NCI-H226 (cell line): ENCODE results near the gene PKP1.

Source experiments
- DNase-seq: peaks from one replicate; pipeline ENCODE4 v3.0.0-alpha.2; 2015

The PKP1 gene

DNA sequence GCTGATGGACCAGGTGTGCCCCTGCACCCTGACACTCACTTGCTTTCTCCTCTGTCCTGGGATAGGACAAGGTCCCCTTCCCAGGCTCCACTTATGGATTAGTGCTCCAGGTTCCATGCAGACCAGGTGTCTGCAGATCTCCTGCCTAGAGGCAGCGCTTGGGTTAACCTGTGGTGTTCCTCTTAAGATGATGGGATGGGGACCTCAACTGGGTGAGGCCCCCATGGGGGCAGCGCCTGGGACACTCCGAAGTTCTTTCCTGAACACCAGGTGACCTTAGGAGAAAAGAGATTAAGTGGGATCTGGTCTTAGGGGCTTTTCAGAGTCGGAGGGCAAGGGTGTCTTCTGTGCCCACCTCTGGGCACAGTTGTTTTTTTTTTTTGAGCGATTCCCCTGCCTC, 72.9 kb downstream of the PKP1 start:
- no peak for DNase-seq

DNA sequence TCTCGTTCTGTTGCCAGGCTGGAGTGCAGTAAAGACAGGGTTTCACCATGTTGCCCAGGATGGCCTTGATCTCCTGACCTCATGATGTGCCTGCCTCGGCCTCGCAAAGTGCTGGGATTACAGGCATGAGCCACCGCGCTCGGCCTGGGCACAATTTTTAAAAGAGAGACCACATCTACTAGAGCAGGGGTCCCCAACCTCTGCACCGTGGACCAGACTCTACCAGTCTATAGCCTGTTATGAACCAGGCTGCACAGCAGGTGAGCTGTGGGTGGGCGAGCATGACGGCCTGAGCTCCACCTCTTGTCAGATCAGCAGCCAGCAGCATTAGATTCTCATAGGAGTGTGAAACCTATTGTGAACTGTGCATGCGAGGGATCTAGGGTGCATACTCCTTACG, 73.4 kb downstream of the PKP1 start:
- DNase-seq, result no peak

DNA sequence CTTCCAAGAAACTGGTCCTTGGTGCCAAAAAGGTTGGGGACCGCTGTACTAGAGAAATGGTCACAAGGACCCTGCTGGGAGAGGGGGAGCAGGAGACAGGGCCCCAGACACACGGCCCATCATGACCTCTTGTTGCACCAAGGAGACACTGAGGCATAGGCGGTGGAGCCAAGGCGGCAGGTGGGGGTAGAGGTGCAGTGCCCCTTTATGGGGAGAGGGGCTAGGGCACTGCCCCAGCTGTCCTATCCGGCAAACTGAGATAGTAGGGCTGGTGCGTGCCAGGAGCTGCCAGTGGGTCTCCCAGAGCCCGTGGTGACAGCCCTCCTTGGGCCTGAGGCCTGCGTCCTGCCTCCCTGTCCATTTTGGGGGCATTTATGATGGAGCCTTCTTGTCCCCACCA, 73.9 kb downstream of the PKP1 start:
- no peak for DNase-seq

DNA sequence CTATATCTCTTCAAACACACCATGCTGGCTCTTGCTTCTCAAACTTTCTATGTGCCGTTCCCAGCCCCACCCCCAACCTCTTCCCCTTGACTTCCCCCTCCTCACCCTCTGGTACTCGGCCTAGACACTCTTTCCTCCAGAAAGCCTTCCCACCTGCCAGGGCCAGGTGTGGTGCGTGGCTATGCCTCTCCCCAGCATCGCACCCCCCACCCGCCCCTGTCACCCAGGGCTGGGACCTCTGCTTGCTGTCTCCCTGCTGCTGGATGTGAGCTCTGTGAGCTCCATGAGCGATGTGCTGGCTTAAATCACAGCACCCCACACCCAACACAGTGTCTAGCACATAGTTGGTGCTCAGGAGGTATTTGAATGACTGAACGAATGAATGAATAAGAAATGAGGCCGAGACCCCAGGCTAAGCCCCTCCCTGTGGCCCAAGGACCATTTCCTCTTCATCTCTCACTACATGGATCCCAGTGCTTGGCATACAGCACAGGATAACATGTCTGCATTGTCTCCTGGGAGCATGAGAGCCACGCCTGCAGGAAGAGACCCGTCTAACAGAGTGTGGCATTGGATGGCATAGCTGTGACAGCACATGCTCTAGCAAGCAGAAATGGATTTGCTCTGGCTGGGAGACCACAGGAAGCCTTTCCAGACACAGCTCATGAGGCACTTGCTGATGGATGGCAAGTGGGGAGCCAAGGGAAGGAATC, 74.5 kb downstream of the PKP1 start:
- no peak for DNase-seq

DNA sequence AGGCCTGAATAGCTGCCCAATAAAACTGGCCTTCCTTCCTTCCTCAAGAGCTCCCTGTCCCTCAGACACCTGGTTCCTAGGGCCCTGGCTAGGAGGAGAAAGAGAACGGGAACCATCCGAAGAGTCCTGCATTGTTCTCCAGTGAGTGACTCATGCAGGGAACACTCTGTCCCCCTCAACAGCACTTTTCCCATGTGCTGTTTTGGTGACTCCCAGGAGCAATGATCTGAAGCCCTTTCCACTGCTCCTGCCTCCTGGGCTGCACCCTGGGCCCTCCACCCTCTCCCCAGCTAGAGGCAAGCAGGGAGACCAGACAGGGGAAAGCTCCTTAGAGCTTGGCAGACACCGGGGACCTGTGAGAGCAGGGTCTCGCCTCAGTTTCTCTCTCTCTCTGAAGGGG, 75.3 kb downstream of the PKP1 start:
- no peak for DNase-seq

- DNase-seq, result no peak
These were observed 75.9 kb downstream of the PKP1 start for GRCh38 chr1:201359031-201359872.

DNA sequence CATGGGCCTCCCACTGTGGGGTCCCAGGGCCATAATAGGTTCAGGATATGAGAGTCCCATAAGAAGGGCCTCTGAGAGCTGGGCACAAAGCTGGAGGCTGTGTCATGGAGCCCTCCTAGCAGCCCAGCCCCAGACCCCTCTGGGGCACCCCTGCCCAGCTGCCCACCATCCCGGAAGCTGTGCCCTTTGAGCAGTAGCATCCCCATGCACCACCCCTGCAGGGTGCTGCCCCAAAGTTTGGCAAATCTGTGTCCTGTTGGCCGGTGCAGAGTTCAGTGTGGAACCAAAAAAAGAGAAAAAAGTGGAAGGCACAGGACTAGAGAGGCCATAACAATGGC, 76.5 kb downstream of the PKP1 start:
- no peak for DNase-seq

DNA sequence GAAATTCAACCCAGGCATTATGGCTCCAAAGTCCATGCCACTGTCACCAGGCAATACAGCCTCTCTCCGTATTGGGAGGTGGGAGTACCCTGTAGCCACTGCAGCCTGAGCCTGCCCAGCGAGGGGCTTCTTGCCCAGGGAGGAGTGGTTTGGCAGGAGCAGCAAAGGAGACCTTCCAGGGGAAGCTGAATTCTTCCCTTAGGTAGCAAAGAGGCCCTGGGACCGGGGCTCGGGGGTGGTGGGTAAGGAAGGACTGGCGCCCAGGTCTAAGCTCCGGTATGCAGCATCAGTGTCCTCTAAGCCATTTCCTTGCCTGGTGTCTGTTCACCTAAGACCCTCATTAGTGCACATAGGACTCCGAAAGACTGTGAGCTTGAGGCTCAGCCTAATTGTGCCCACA, 77.2 kb downstream of the PKP1 start:
- DNase-seq, result no peak

DNA sequence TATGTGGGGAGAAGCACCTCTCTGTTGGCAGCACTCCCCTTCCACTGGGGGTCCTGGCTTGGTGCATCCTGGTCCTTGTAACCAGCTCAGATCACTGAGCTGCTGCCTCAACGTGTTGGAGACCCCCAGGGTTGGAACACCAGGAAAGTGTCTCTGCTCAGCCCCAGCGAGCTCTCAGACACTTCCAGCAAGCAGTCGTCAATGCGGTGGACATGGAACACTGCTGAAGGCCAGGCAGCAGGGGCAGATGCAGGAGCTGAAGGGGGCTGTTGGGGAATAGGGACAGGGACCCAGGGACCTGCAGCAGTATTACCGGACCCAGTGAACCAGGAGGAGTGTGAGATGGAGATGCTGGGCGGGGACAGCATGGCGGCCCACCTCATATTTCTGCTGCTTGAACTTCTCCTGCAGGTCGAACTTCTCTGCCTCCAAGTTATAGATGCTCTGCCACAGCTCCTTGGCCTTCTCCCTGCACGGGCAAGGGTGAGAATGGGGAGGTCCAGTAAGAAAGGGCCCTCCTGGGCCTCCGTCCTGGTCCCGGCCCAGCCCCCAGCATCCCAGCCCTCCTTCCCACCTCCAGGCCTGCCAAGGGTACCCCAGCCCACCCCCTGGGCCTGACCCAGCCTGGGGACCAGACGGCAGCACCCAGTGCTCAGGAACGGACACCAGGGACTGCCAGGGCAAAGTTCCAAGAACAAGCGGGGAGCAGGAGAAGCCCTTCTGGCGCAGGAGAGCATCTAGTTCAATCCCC, 77.8 kb downstream of the PKP1 start:
- no peak for DNase-seq

DNA sequence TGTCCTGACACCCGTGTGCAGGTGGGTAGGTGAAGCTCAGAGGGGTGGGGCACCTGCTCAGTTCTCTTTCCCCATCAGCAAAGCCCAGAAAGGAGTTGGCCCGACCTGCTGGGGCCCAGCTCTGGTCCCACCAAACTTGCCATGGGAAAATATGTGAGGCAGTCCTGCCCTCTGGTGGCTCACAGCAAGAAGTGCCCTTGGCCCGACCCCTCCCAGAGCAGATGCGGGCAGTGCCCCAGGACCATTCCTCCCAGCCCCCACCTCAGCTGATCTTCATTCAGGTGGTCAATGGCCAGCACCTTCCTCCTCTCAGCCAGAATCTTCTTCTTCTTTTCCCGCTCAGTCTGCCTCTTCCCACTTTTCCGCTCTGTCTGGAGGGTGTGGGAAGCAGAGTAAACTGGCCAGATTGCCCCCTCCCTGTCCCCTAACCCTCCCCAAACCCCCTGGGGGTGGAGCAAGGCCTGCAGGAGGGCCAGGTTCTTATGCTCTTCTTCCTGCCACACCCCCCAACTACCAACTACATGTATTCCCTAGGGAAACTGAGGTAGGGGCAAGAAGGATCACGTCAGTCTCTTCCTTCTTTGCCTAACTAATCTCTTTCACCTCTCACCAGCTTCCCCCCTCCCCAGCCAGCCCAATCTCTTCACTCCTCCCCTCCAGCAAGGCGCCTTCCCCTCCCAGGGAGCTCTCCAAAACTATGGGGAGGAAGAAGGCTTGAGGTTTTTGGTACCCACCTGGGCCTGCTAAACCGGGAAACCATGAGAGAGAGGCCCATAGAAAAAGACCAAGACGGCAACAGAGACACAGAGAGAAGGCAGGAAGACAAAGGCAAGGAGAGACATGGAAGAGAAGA, 78.6 kb downstream of the PKP1 start:
- DNase-seq, result no peak

GRCh38 chr1:201362906-201363305, 79.6 kb downstream of the PKP1 start:
- no peak for DNase-seq

- no peak for DNase-seq
These were observed 80.2 kb downstream of the PKP1 start for GRCh38 chr1:201363467-201363866.

GRCh38 chr1:201364808-201365105, 81.5 kb downstream of the PKP1 start:
- no peak for DNase-seq

GRCh38 chr1:201365251-201365650, 81.9 kb downstream of the PKP1 start:
- DNase-seq, result no peak

DNA sequence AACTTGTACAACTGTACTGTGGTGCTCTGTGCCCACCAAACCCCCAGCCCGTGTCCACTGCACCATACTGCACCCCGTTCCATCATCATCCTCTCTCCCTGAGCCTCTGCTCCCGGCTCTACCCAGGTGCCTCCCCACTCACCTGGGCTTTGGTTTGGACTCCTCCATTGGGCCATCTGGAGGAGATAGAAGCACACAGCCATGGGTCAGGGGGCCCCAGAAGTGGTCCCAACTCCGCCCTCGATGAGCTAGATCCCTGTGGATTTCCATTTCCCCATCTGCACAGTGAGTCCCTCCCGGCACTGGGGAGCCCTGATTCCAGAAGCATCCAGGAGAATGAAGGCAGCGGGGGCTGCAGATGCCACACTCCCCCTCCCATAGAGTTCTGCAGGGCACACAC, 83.4 kb downstream of the PKP1 start:
- no peak for DNase-seq

DNA sequence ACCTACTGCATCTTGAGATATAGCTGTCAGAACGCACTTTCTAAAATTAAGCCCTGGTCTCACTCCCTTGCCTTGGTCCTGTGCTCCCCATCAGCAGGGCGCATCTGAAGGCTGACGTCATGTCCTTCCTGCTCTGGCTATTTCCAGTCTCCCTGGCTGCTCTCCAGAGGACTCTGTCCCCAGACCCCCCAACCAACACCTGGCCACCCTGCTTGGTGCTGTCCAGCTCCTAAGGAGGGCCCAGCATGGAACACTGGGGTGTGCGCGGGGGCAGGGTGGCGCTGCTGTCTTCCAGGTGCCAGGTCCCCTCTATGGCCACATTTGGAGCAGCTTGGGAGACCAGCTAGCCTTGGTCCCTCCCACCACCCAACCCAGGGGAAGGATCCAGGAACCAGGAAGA, 85.9 kb downstream of the PKP1 start:
- no peak for DNase-seq

DNA sequence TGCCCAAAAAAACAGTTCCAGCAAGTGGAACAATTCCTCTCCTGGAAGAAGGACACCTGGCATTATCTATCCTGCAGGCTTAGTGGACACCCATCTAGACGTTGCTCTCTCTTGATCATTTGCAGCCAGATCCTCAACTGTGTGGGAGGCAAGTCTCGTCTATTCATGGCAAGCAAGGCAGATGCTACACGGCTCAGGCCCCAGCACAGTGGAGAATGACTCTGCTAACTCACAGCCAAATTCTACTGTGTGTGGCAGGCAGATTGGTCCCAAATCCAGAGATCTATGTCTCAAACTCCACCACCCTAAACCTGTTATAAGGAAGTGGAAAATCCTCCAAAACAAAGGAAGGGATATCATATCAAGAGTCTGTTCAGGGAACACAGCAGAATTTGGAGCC, 87.2 kb downstream of the PKP1 start:
- no peak for DNase-seq

DNA sequence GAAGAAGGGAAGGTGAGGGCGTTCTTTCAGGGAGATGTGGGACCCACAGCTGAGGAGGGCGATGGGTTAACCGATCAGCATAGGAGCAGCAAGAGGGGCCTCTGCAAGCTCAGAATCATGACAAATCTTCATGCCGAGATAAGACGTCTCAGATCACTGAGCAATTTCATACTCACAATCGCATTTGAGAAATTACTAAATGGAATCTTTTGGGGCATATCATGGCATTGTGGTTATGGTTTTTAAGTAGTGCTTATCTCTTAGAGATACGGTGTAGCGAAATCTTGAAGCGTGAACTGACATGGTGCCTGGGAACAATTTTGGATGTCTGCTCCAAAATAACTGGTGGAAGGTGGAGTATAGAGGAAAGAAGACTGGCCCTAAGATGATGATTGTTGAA, 88.0 kb downstream of the PKP1 start:
- DNase-seq, result peak; percentile 60

DNA sequence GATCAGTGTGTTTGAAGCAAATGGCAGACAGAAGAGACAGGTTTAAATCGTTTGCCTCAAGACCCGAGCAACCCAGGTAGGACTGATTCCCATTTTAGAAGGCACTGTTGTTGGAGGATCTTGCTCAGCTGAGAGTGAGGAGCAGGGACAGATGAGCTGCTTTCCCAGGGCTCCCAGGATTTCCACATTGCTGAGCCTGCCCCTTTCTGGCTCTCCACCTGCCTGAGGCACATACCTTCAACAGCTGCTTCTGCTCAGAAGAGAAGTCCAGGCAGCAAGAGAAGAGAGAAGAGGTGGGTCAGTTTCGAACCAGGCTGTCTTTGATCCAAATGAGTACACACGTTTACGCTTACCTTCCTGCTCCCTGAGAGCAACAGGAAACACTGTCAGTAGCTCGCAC, 88.5 kb downstream of the PKP1 start:
- no peak for DNase-seq

- no peak for DNase-seq
These were observed 91.1 kb downstream of the PKP1 start for GRCh38 chr1:201374364-201374763.

GRCh38 chr1:201375169-201375568, 91.9 kb downstream of the PKP1 start:
- DNase-seq, result no peak

DNA sequence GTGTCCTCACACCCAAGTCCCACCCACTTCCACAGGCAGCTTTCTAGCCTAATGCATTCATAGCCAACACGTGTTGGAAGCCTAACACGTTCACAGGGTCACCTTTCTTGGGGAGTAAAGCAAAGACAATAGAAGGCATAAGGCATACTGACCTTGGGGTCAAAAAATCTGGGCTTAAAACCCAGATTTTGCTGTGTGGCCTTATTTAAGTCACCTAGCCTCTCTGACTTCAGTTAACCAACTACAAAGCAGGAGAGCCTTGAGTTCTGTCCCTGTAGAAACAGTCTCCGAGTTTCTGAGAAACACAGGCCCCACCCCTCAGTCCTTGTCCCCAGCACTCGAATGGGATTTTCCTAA, 92.8 kb downstream of the PKP1 start:
- DNase-seq, result no peak
